K562 (cell line): ENCODE data around the gene CADM2. TPM values are rescaled to one million over a fixed set of nuclear protein-coding genes. Genes with fewer than 3 reads are reported as not detected.
A peak's percentile ranks its signal among the peaks of the same experiment; 100 is the strongest.

ENCODE experiments used
- ATAC-seq: fragments of 200-7000 bp; cut with Tn5 transposase; 3 replicates; pipeline ENCODE4 v1.9.1; 2020; ENCODE audit warnings: moderate library complexity
- BruUV-seq: library from RNA; stranded (reverse); fragments of 400-500 nt; replicated peaks from 2 replicates; lab custom pipeline; 2021; lab: Mats Ljungman, UMichigan
- CTCF ChIA-PET: fragments of 300-600 bp; formaldehyde crosslinking; extraction: SDS; loops from one replicate; lab custom pipeline; 2021; ENCODE audit warnings: low intra/inter-chr PET ratio; lab: Yijun Ruan, JAX
- POLR2A ChIA-PET: fragments of 300-600, 350-650 bp; sonication (Branson Sonifier 250); formaldehyde crosslinking; extraction: SDS; loops from one replicate; lab custom pipeline; 2021; ENCODE audit warnings: antibody characterized with exemption, inconsistent platforms; lab: Yijun Ruan, JAX
- DNase-seq, 4 experiments: peaks; one replicate each; pipeline versions ENCODE4 v3.0.0 to v3.0.0-alpha.2; 2011 to 2018; ENCODE audit warnings: low spot score in 3 of 4, mixed read lengths in 3 of 4; ENCODE audit errors: extremely low read depth in 1 of 4
- FAIRE-seq: peaks from 2 replicates; lab custom pipeline; 2011; peaks lifted over from hg19 to GRCh38; lab: Jason Lieb, UNC
- H2AFZ ChIP-seq: 2 replicates; pipeline ENCODE4 v1.6.0; 2011; ENCODE audit warnings: low read depth, low read length, control low read depth, inconsistent platforms
- H3K27ac ChIP-seq: fragments of 200-600 bp; 3 replicates; pipeline ENCODE4 v1.8.0; 2011; ENCODE audit warnings: low read depth, mild to moderate bottlenecking, control low read depth, inconsistent platforms, low read length, moderate library complexity, mixed read lengths; ENCODE audit errors: extremely low read depth
- H3K27me3 ChIP-seq, 2 experiments: fragments of 300-600 bp in 1 of 2; 2 replicates in 1 of 2; 3 replicates in 1 of 2; pipeline versions ENCODE4 v1.6.0 to v1.8.0; 2011; ENCODE audit warnings: inconsistent platforms in 2 of 2, low read length in 2 of 2, mild to moderate bottlenecking in 1 of 2, mixed read lengths in 1 of 2, moderate library complexity in 1 of 2; ENCODE audit not compliant: control insufficient read depth in 2 of 2, insufficient read depth in 2 of 2
- H3K36me3 ChIP-seq: fragments of 300-600 bp; 3 replicates; pipeline ENCODE4 v1.8.0; 2011; ENCODE audit warnings: mild to moderate bottlenecking, low read length, inconsistent platforms; ENCODE audit not compliant: control insufficient read depth, insufficient read depth
- H3K4me1 ChIP-seq, 2 experiments: fragments of 200-600 bp in 1 of 2; replicated peaks in 1 of 2; 2 replicates in 1 of 2; 3 replicates in 1 of 2; pipeline versions ENCODE4 v1.5.1 to v1.8.0; 2011; ENCODE audit warnings: inconsistent platforms in 2 of 2, low read length in 2 of 2, mild to moderate bottlenecking in 1 of 2, mixed read lengths in 1 of 2, moderate library complexity in 1 of 2; ENCODE audit not compliant: control insufficient read depth in 2 of 2, insufficient read depth in 2 of 2
- H3K4me2 ChIP-seq: 2 replicates; pipeline ENCODE4 v1.6.1; 2011; ENCODE audit warnings: low read length, control low read depth, inconsistent platforms, mixed read lengths; ENCODE audit not compliant: insufficient read depth
- H3K4me3 ChIP-seq: fragments of 200-600 bp; sonication (generic), shearing (Covaris generic); 2 replicates; pipeline ENCODE4 v1.5.1; 2016; ENCODE audit warnings: control low read depth, inconsistent platforms
- H3K79me2 ChIP-seq: fragments of 200-600 bp; 3 replicates; pipeline ENCODE4 v1.8.0; 2011; ENCODE audit warnings: low read length, inconsistent platforms; ENCODE audit not compliant: control insufficient read depth, insufficient read depth
- H3K9ac ChIP-seq, 2 experiments: 2 replicates each; pipeline versions ENCODE4 v1.6.0 to v1.6.1; 2011; ENCODE audit warnings: low read depth in 2 of 2, low read length in 2 of 2, control low read depth in 1 of 2, inconsistent platforms in 1 of 2, mild to moderate bottlenecking in 1 of 2, mixed read lengths in 1 of 2; ENCODE audit not compliant: insufficient read depth in 1 of 2
- H3K9me1 ChIP-seq: one replicate; pipeline ENCODE4 v1.6.0; 2011; ENCODE audit warnings: inconsistent platforms, mild to moderate bottlenecking, low read length, moderate library complexity; ENCODE audit not compliant: control insufficient read depth, insufficient read depth
- H3K9me3 ChIP-seq: replicated peaks from 2 replicates; pipeline ENCODE4 v1.5.1; 2011; ENCODE audit warnings: low read depth, low read length, inconsistent platforms; ENCODE audit not compliant: control insufficient read depth, insufficient read depth
- H4K20me1 ChIP-seq: replicated peaks from 2 replicates; pipeline ENCODE4 v1.6.1; 2011; ENCODE audit warnings: low read length, inconsistent platforms, mixed read lengths; ENCODE audit not compliant: control insufficient read depth, insufficient read depth
- KHSRP ChIP-seq: fragments of 450-650 bp; IDR thresholded peaks from 2 replicates; pipeline ENCODE4 v1.6.1; 2017
- MEIS2 ChIP-seq: fragments of 450-650 bp; IDR thresholded peaks from 2 replicates; pipeline ENCODE4 v1.6.1; 2014; ENCODE audit warnings: mild to moderate bottlenecking; ENCODE audit not compliant: partially characterized antibody
- ZZZ3 ChIP-seq: fragments of 450-650 bp; IDR thresholded peaks from 2 replicates; pipeline ENCODE4 v1.6.1; 2016; ENCODE audit warnings: antibody characterized with exemption, mild to moderate bottlenecking, moderate library complexity
- WGBS: fragments of 100-300 bp; shearing (Covaris generic); methylation state at CpG from one replicate; pipeline ENCODE4 v1.1.6; 2016; ENCODE audit warnings: low coverage, mixed read lengths; ENCODE audit not compliant: insufficient coverage; ENCODE audit errors: missing lambda C conversion rate; 5-methylcytosine and 5-hydroxymethylcytosine counted together
- in situ Hi-C: fragments of 300-500 bp; cut with MboI; formaldehyde crosslinking; loops from 4 replicates; pipeline ENCODE4 v1.15.0; 2018; ENCODE audit warnings: inconsistent platforms, mixed read lengths
- intact Hi-C: fragments of 100-400 bp; cut with micrococcal nuclease; formaldehyde crosslinking; loops from 2 replicates; pipeline ENCODE4 v1.14.2; 2022
- polyA plus RNA-seq, 8 experiments: library from polyadenylated mRNA; depleted of rRNA in 4 of 8; stranded (reverse) in 5 of 8; unstranded in 3 of 8; fragments of >200 nt; fragmentation: Nextera tagmentation in 2 of 8; fragmentation: Illumina TruSeq in 1 of 8; extraction: Ambion mirVana in 2 of 8; extraction: Trizol in 1 of 8; gene quantifications; 2 replicates each; pipeline versions ENCODE4 v1.2.1 to v1.2.3, GENCODE V29; 2011 to 2014; ENCODE audit warnings: inconsistent platforms in 1 of 8, missing spikeins in 1 of 8
- total RNA-seq, 7 experiments: library from RNA; depleted of rRNA in 6 of 7; stranded (reverse); fragments of >200 nt in 6 of 7; fragmentation: Illumina TruSeq in 2 of 7; extraction: Trizol in 2 of 7; gene quantifications; 2 replicates each; pipeline versions ENCODE4 v1.2.1 to v1.2.3, GENCODE V29; 2011 to 2021; ENCODE audit warnings: low replicate concordance in 1 of 7
- TF ChIP-seq, protein P1 (sequence below): sonication (generic); formaldehyde crosslinking; IDR thresholded peaks from 2 replicates; pipeline ENCODE4 v1.8.1; 2023; ENCODE audit warnings: missing genetic modification reagents, mild to moderate bottlenecking, borderline replicate concordance

Gene CADM2
- total and polyA plus RNA-seq, 9 of the 15 experiments (the other 6 are each of a cell fraction or from before 2014, with no cell fraction given) = 0.11 to 3.2 (median 0.95) TPM

DNA sequence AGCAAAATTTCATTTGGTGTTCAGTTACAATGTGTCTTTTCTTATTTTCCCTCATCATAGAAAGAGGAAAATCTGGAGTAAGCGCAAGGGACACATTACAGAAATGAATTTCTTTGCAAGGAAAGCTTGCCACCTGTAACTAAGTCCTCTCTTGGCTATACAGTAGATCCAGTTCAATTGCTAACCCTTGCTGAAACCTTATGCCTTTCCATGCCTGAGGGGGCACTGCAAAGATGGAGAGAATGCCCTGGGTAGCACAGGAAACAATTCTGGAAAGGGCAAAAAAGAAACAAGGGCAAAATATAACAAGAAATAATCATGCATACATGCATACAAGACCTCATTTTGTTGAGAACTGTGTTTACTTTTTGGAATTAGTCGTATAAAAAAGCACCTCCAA, 4.3 kb downstream of the CADM2 start:
- DNase-seq (no peak), ATAC-seq (no peak), FAIRE-seq (no peak)
- no peak overlapping the region for H2AFZ ChIP-seq
- intact Hi-C loops (no loop called here), in situ Hi-C loops (no loop called here)
- H3K27me3 ChIP-seq = no peaks in the 10 kb centered on the region
- H3K36me3 ChIP-seq = no peaks in the 10 kb centered on the region
- H3K79me2 ChIP-seq = no peaks in the 10 kb centered on the region
- H3K9me1 ChIP-seq = no peaks in the 10 kb centered on the region
- CTCF ChIA-PET = no interaction called here
- no peak overlapping the region for H3K27ac ChIP-seq
- H3K4me1 ChIP-seq = peaks cover 0 to 7% of the 10 kb centered on the region in 2 experiments; a peak in 2 of 5 replicates
- no peak overlapping the region for H3K4me2 ChIP-seq
- POLR2A ChIA-PET = no interaction called here
- no peaks in the 10 kb centered on the region for H3K9me3 ChIP-seq
- TF ChIP-seq ZZZ3 = no peak
- no peak for TF ChIP-seq KHSRP
- TF ChIP-seq MEIS2 = no peak
- no TSS peak for BruUV-seq
- no peak overlapping the region for H3K9ac ChIP-seq
- H3K4me3 ChIP-seq = no peak overlapping the region
- WGBS = 0% methylated on average over 2 of the region's 2 CpGs
- no peaks in the 10 kb centered on the region for H4K20me1 ChIP-seq

DNA sequence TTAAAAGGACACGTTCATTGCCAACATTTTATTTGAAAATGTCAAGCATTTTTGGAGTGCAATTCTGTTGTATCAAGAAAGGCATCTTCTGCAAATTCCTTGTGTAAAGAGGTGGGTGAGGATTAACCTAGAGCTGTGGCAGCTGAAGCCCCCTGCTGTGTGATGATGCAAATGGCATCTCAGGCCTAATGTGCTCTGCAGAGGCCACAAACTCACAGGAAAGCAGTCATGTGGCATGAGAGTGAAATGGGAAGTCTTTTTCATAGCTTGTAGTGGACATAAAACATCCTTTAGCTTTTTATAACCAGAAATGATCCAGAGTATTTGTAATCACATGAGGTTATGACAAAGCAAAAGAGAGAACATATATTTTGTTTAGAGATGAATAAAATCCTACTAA, 6.4 kb downstream of the CADM2 start:
- no peak for FAIRE-seq
- Histone ChIP-seq H2AFZ (no peak overlapping the region), H3K9me1 (no peaks in the 10 kb centered on the region), H3K36me3 (no peaks in the 10 kb centered on the region), H4K20me1 (no peaks in the 10 kb centered on the region), H3K27me3 (no peaks in the 10 kb centered on the region), H3K4me3 (no peak overlapping the region), H3K4me2 (no peak overlapping the region), H3K79me2 (no peaks in the 10 kb centered on the region), H3K4me1 (no peaks in the 10 kb centered on the region), H3K9me3 (no peaks in the 10 kb centered on the region), H3K27ac (no peak overlapping the region), H3K9ac (no peak overlapping the region)
- intact Hi-C loops = no loop called here
- no TSS peak for BruUV-seq
- TF ChIP-seq, protein P1, sequence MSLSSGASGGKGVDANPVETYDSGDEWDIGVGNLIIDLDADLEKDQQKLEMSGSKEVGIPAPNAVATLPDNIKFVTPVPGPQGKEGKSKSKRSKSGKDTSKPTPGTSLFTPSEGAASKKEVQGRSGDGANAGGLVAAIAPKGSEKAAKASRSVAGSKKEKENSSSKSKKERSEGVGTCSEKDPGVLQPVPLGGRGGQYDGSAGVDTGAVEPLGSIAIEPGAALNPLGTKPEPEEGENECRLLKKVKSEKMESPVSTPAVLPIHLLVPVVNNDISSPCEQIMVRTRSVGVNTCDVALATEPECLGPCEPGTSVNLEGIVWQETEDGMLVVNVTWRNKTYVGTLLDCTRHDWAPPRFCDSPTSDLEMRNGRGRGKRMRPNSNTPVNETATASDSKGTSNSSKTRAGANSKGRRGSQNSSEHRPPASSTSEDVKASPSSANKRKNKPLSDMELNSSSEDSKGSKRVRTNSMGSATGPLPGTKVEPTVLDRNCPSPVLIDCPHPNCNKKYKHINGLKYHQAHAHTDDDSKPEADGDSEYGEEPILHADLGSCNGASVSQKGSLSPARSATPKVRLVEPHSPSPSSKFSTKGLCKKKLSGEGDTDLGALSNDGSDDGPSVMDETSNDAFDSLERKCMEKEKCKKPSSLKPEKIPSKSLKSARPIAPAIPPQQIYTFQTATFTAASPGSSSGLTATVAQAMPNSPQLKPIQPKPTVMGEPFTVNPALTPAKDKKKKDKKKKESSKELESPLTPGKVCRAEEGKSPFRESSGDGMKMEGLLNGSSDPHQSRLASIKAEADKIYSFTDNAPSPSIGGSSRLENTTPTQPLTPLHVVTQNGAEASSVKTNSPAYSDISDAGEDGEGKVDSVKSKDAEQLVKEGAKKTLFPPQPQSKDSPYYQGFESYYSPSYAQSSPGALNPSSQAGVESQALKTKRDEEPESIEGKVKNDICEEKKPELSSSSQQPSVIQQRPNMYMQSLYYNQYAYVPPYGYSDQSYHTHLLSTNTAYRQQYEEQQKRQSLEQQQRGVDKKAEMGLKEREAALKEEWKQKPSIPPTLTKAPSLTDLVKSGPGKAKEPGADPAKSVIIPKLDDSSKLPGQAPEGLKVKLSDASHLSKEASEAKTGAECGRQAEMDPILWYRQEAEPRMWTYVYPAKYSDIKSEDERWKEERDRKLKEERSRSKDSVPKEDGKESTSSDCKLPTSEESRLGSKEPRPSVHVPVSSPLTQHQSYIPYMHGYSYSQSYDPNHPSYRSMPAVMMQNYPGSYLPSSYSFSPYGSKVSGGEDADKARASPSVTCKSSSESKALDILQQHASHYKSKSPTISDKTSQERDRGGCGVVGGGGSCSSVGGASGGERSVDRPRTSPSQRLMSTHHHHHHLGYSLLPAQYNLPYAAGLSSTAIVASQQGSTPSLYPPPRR (CRISPR knock-in tag) = no peak
- DNase-seq = peak in 1 of 4 experiments; percentile 2
- POLR2A ChIA-PET = no interaction called here
- no peak for ATAC-seq
- CTCF ChIA-PET = no interaction called here
- 0% methylated on average over 1 of the region's 1 CpG for WGBS
- in situ Hi-C loops = no loop called here
